IMR-90 (cell line): ENCODE results near the gene PARK7. TPM values are rescaled to one million over a fixed set of nuclear protein-coding genes. Genes with fewer than 3 reads are reported as not detected.
A peak's percentile ranks its signal among the peaks of the same experiment; 100 is the strongest.

Source experiments
- ATAC-seq: fragments of 200-7000 bp; cut with Tn5 transposase; 2 replicates; pipeline ENCODE4 v1.9.1; 2020; ENCODE audit warnings: low read depth, mild to moderate bottlenecking, moderate library complexity
- BruUV-seq: library from RNA; stranded (reverse); fragments of 400-500 nt; replicated peaks from 2 replicates; lab custom pipeline; 2021; lab: Mats Ljungman, UMichigan
- CTCF ChIA-PET: fragments of 300-600 bp; formaldehyde crosslinking; extraction: SDS; loops from one replicate; lab custom pipeline; 2021; ENCODE audit warnings: antibody characterized with exemption; lab: Yijun Ruan, JAX
- POLR2A ChIA-PET: fragments of 300-600 bp; sonication (Branson Sonifier 250); formaldehyde crosslinking; loops from one replicate; lab custom pipeline; 2022; ENCODE audit warnings: antibody characterized with exemption; ENCODE audit not compliant: unreplicated experiment; lab: Charles Lee
- DNase-seq: peaks from one replicate; pipeline ENCODE4 v3.0.0; 2013
- H2AFZ ChIP-seq: replicated peaks from 2 replicates; pipeline ENCODE3; 2013; ENCODE audit warnings: low read length, mild to moderate bottlenecking; ENCODE audit not compliant: poor library complexity
- H2AK5ac ChIP-seq: 2 replicates; pipeline ENCODE4 v1.6.1; 2013; ENCODE audit warnings: low read depth, low read length, inconsistent platforms
- H2AK9ac ChIP-seq: replicated peaks from 2 replicates; pipeline ENCODE3; 2013; ENCODE audit warnings: mild to moderate bottlenecking, low read depth, low read length, moderate library complexity; ENCODE audit not compliant: poor library complexity
- H2BK120ac ChIP-seq: 2 replicates; pipeline ENCODE4 v1.6.1; 2013; ENCODE audit warnings: low read depth, low read length, inconsistent platforms
- H2BK15ac ChIP-seq: 3 replicates; pipeline ENCODE4 v1.6.1; 2013; ENCODE audit warnings: low read depth, low read length, inconsistent platforms
- H2BK20ac ChIP-seq: 2 replicates; pipeline ENCODE4 v1.6.1; 2013; ENCODE audit warnings: low read depth, mild to moderate bottlenecking, inconsistent platforms, low read length, moderate library complexity
- H2BK5ac ChIP-seq: 2 replicates; pipeline ENCODE4 v1.6.1; 2013; ENCODE audit warnings: mild to moderate bottlenecking, low read depth, low read length, inconsistent platforms; ENCODE audit not compliant: poor library complexity, severe bottlenecking
- H3K14ac ChIP-seq: replicated peaks from 2 replicates; pipeline ENCODE4 v1.6.1; 2013; ENCODE audit warnings: low read depth, low read length, inconsistent platforms
- H3K18ac ChIP-seq: 2 replicates; pipeline ENCODE4 v1.6.1; 2013; ENCODE audit warnings: low read depth, low read length, control low read depth
- H3K23ac ChIP-seq: 2 replicates; pipeline ENCODE4 v1.6.1; 2013; ENCODE audit warnings: low read depth, low read length, inconsistent platforms
- H3K27ac ChIP-seq: 2 replicates; pipeline ENCODE4 v1.5.1; 2013; ENCODE audit warnings: mild to moderate bottlenecking, control low read depth, low read length; ENCODE audit not compliant: insufficient read depth
- H3K27me3 ChIP-seq: 2 replicates; pipeline ENCODE4 v1.6.1; 2013; ENCODE audit warnings: low read length; ENCODE audit not compliant: control insufficient read depth, insufficient read depth
- H3K36me3 ChIP-seq: 2 replicates; pipeline ENCODE4 v1.6.1; 2013; ENCODE audit warnings: low read length, mixed read lengths; ENCODE audit not compliant: control insufficient read depth, insufficient read depth
- H3K4ac ChIP-seq: 2 replicates; pipeline ENCODE4 v1.6.1; 2013; ENCODE audit warnings: low read depth, low read length, inconsistent platforms
- H3K4me1 ChIP-seq: 2 replicates; pipeline ENCODE4 v1.6.1; 2013; ENCODE audit warnings: low read length, mixed read lengths; ENCODE audit not compliant: control insufficient read depth, insufficient read depth
- H3K4me2 ChIP-seq: 2 replicates; pipeline ENCODE4 v1.6.1; 2013; ENCODE audit warnings: low read depth, mild to moderate bottlenecking, control low read depth, low read length, moderate library complexity
- H3K4me3 ChIP-seq: 2 replicates; pipeline ENCODE4 v1.5.1; 2013; ENCODE audit warnings: low read depth, mild to moderate bottlenecking, control low read depth, low read length, moderate library complexity; ENCODE audit not compliant: insufficient read depth
- H3K56ac ChIP-seq: 2 replicates; pipeline ENCODE4 v1.6.1; 2013; ENCODE audit warnings: low read length, inconsistent platforms; ENCODE audit not compliant: insufficient read depth; ENCODE audit errors: extremely low read depth
- H3K79me1 ChIP-seq, 2 experiments: 2 replicates each; pipeline ENCODE4 v1.6.1; 2013; ENCODE audit warnings: low read length in 2 of 2, inconsistent platforms in 1 of 2, low read depth in 1 of 2
- H3K9ac ChIP-seq: 2 replicates; pipeline ENCODE4 v1.6.1; 2013; ENCODE audit warnings: low read depth, low read length, control low read depth
- H3K9me1 ChIP-seq: 2 replicates; pipeline ENCODE4 v1.6.1; 2013; ENCODE audit warnings: low read length, inconsistent platforms; ENCODE audit not compliant: insufficient read depth
- H3K9me3 ChIP-seq: 2 replicates; pipeline ENCODE4 v1.6.1; 2013; ENCODE audit warnings: low read length; ENCODE audit not compliant: control insufficient read depth, insufficient read depth
- H4K20me1 ChIP-seq: 2 replicates; pipeline ENCODE4 v1.6.1; 2013; ENCODE audit warnings: low read length, inconsistent platforms; ENCODE audit not compliant: insufficient read depth
- H4K5ac ChIP-seq: 2 replicates; pipeline ENCODE4 v1.6.1; 2013; ENCODE audit warnings: mild to moderate bottlenecking, low read depth, low read length, control low read depth
- H4K8ac ChIP-seq, 2 experiments: 2 replicates each; pipeline ENCODE4 v1.6.1; 2013; ENCODE audit warnings: low read depth in 2 of 2, low read length in 2 of 2, control low read depth in 1 of 2, inconsistent platforms in 1 of 2
- H4K91ac ChIP-seq: 2 replicates; pipeline ENCODE4 v1.6.1; 2013; ENCODE audit warnings: low read depth, low read length, inconsistent platforms; ENCODE audit not compliant: insufficient read depth
- CHD1 ChIP-seq: IDR thresholded peaks from 2 replicates; pipeline ENCODE4 v1.6.1; 2012; ENCODE audit warnings: low read depth, low read length, improper control_type of control experiment
- MAZ ChIP-seq: IDR thresholded peaks from 2 replicates; pipeline ENCODE4 v1.6.1; 2012; ENCODE audit warnings: low read depth, mild to moderate bottlenecking, low read length, improper control_type of control experiment, moderate library complexity, borderline replicate concordance
- POLR2A ChIP-seq: IDR thresholded peaks from 2 replicates; pipeline ENCODE4 v1.6.1; 2012; ENCODE audit warnings: mild to moderate bottlenecking, low read depth, low read length
- RCOR1 ChIP-seq: IDR thresholded peaks from 2 replicates; pipeline ENCODE4 v1.6.1; 2012; ENCODE audit warnings: mild to moderate bottlenecking, low read length, improper control_type of control experiment; ENCODE audit not compliant: insufficient replicate concordance
- RFX5 ChIP-seq: IDR thresholded peaks from 2 replicates; pipeline ENCODE4 v1.8.0; 2012; ENCODE audit warnings: low read depth, mild to moderate bottlenecking, low read length, moderate library complexity
- SMC3 ChIP-seq: fragments of 150-350 bp; IDR thresholded peaks from 2 replicates; pipeline ENCODE4 v1.6.1; 2016; ENCODE audit warnings: low read depth, mild to moderate bottlenecking, antibody characterized with exemption, low read length, moderate library complexity
- USF2 ChIP-seq: fragments of 150-350 bp; IDR thresholded peaks from 2 replicates; pipeline ENCODE4 v1.6.1; 2017; ENCODE audit warnings: mild to moderate bottlenecking, antibody characterized with exemption, low read length, low read depth
- WGBS, 2 experiments: methylation state at CpG; one replicate each; pipeline versions ENCODE4 v1.1.5 to v1.1.7; 2013; ENCODE audit warnings: missing lambda C conversion rate in 2 of 2; ENCODE audit not compliant: insufficient read length in 1 of 2; ENCODE audit errors: extremely low coverage in 2 of 2; 5-methylcytosine and 5-hydroxymethylcytosine counted together
- dilution Hi-C: fragments of 300-500 bp; cut with HindIII; formaldehyde crosslinking; loops from one replicate; pipeline ENCODE4 v1.14.3; 2018; ENCODE audit warnings: low sequenced_read_pairs; ENCODE audit not compliant: unreplicated experiment
- in situ Hi-C: fragments of 300-500 bp; cut with MboI; formaldehyde crosslinking; loops from 3 replicates; pipeline ENCODE4 v1.14.3; 2019; ENCODE audit warnings: low sequenced_read_pairs, inconsistent platforms, mixed read lengths
- intact Hi-C: fragments of 100-400 bp; cut with micrococcal nuclease; formaldehyde crosslinking; loops from 2 replicates; pipeline ENCODE4 v1.10.0; 2022
- polyA plus RNA-seq, 3 experiments: library from polyadenylated mRNA; depleted of rRNA; stranded (reverse); fragments of >200 nt; gene quantifications; 2 replicates each; pipeline ENCODE4 v1.2.3, GENCODE V29; 2012; ENCODE audit warnings: low replicate concordance in 1 of 3
- total RNA-seq: library from RNA; depleted of rRNA; stranded (reverse); fragments of >200 nt; gene quantifications from 2 replicates; pipeline ENCODE4 v1.2.3, GENCODE V29; 2012

PARK7 gene
- total and polyA plus RNA-seq, 2 of the 4 experiments (the other 2 are of a cell fraction) = 207 to 357 TPM

DNA sequence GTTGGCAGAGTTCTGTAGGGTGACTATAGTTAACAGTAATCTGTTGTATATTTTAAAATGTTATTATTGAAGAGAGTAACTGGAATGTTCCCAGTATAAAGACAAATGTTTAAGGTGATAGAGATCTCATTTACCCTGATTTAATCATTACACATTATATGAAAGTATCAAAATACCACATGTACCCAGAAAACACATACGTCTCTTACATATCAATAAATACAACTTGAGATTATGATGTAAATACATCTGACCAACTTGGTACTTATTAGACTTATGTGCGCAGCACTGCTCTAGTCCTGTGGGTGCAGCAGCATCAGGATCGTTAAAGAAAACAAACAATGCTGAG, 670 bp upstream of the PARK7 start:
- H3K36me3 ChIP-seq = peaks cover 17% of the 10 kb centered on the region
- 0 out of 2 replicates have a peak, but pooled peaks cover 3% of the 10 kb centered on the region for H3K4me1 ChIP-seq
- CTCF ChIA-PET = interaction anchor here (1.5 kb wide), 1 partner anchor 14 kb away, joined by 5 read pairs; no protein-coding TSS in a partner anchor
- H2AFZ ChIP-seq = peak overlapping the region; percentile 98
- TF ChIP-seq RCOR1 (no peak), CHD1 (no peak), MAZ (no peak), SMC3 (no peak), USF2 (no peak), RFX5 (no peak), POLR2A (no peak)
- in situ Hi-C loops (no loop called here), dilution Hi-C loops (no loop called here), intact Hi-C loops (loop anchor here (2.0 kb wide), 1 partner anchor 294 kb away; no protein-coding TSS in a partner anchor)
- no peaks in the 10 kb centered on the region for H3K27me3 ChIP-seq
- WGBS, 2 experiments = no CpG with 5 or more reads among the region's 3 CpGs
- no peak for ATAC-seq
- H3K4me2 ChIP-seq = peak overlapping the region; percentile 80
- H3K9me3 ChIP-seq = no peaks in the 10 kb centered on the region
- peak overlapping the region; percentile 82 for H3K56ac ChIP-seq
- H3K23ac ChIP-seq = peak overlapping the region; percentile 68
- POLR2A ChIA-PET = no interaction called here
- H3K14ac ChIP-seq = peak overlapping the region; percentile 82
- H3K27ac ChIP-seq = peak overlapping the region; percentile 72
- H3K4ac ChIP-seq = peak overlapping the region; percentile 78
- 0 out of 2 replicates have a peak, but pooled peaks cover 5% of the 10 kb centered on the region for H4K20me1 ChIP-seq
- H2BK20ac ChIP-seq = no peak overlapping the region
- H2BK15ac ChIP-seq = no peak overlapping the region; the same call in 2 of the 3 replicates
- H4K8ac ChIP-seq = peak overlapping the region; percentile 71 to 92
- H2BK5ac ChIP-seq = peak overlapping the region; percentile 26
- no peaks in the 10 kb centered on the region; the same call in 1 of the 2 replicates for H3K9me1 ChIP-seq
- H2BK120ac ChIP-seq = peak overlapping the region; percentile 39; the same call in 1 of the 2 replicates
- H3K18ac ChIP-seq = no peak overlapping the region
- H4K91ac ChIP-seq = peak overlapping the region; percentile 67; the same call in 1 of the 2 replicates
- no peak for DNase-seq
- H2AK5ac ChIP-seq = no peak overlapping the region
- TSS peak; percentile 96 for BruUV-seq
- peaks cover 25 to 42% of the 10 kb centered on the region in 2 experiments for H3K79me1 ChIP-seq
- H3K9ac ChIP-seq = peak overlapping the region; percentile 79
- H4K5ac ChIP-seq = peak overlapping the region; percentile 2; the same call in 1 of the 2 replicates
- H2AK9ac ChIP-seq = peak overlapping the region; percentile 66
- H3K4me3 ChIP-seq = peak overlapping the region; percentile 51
